HepG2 (cell line): ENCODE measurements around the gene CCDC6. TPM values are rescaled to one million over a fixed set of nuclear protein-coding genes. Genes with fewer than 3 reads are reported as not detected.

Experiments
- ATAC-seq: fragments of 200-7000 bp; cut with Tn5 transposase; 3 replicates; pipeline ENCODE4 v1.9.1; 2020; ENCODE audit warnings: mild to moderate bottlenecking, moderate library complexity
- BruUV-seq: library from RNA; stranded (reverse); fragments of 400-500 nt; replicated peaks from 2 replicates; lab custom pipeline; 2021; lab: Mats Ljungman, UMichigan
- CTCF ChIA-PET: fragments of 300-600 bp; formaldehyde crosslinking; extraction: SDS; loops from one replicate; lab custom pipeline; 2021; ENCODE audit warnings: low total read pairs, inconsistent platforms, low intra/inter-chr PET ratio; lab: Yijun Ruan, JAX
- POLR2A ChIA-PET: fragments of 350-600 bp; sonication (Branson Sonifier 250); formaldehyde crosslinking; loops from one replicate; lab custom pipeline; 2020; ENCODE audit warnings: antibody characterized with exemption, inconsistent platforms; lab: Yijun Ruan, JAX
- DNase-seq: peaks from one replicate; pipeline ENCODE4 v3.0.0-alpha.2; 2015; ENCODE audit warnings: low spot score
- FAIRE-seq: peaks from 3 replicates; lab custom pipeline; 2011; peaks lifted over from hg19 to GRCh38; lab: Jason Lieb, UNC
- H2AFZ ChIP-seq: one replicate; pipeline ENCODE4 v1.6.1; 2011; ENCODE audit warnings: low read length, inconsistent platforms
- H3K27ac ChIP-seq: fragments of 300-600 bp; 3 replicates; pipeline ENCODE4 v1.8.0; 2011; ENCODE audit warnings: mixed run types, mild to moderate bottlenecking, mixed read lengths, low read length, inconsistent platforms; ENCODE audit not compliant: insufficient read depth; ENCODE audit errors: extremely low read length
- H3K27me3 ChIP-seq, 2 experiments: fragments of 200-600 bp in 1 of 2; 2 replicates in 1 of 2; 3 replicates in 1 of 2; pipeline versions ENCODE4 v1.6.0 to v1.8.0; 2011; ENCODE audit warnings: low read length in 2 of 2, mild to moderate bottlenecking in 2 of 2, moderate library complexity in 2 of 2, inconsistent platforms in 1 of 2; ENCODE audit not compliant: insufficient read depth in 2 of 2, control insufficient read depth in 1 of 2
- H3K36me3 ChIP-seq, 2 experiments: fragments of 200-600 bp in 1 of 2; replicated peaks in 1 of 2; 2 replicates in 1 of 2; 3 replicates in 1 of 2; pipeline versions ENCODE4 v1.5.1 to v1.8.0; 2011; ENCODE audit warnings: low read length in 2 of 2, inconsistent platforms in 1 of 2; ENCODE audit not compliant: insufficient read depth in 2 of 2, control insufficient read depth in 1 of 2
- H3K4me1 ChIP-seq: 2 replicates; pipeline ENCODE4 v1.5.1; 2012; ENCODE audit warnings: low read length, inconsistent platforms; ENCODE audit not compliant: insufficient read depth
- H3K4me2 ChIP-seq: 2 replicates; pipeline ENCODE4 v1.6.0; 2011; ENCODE audit warnings: low read depth, low read length, inconsistent platforms
- H3K4me3 ChIP-seq, 3 experiments: fragments of 200-600 bp in 1 of 3; sonication (generic), shearing (Covaris generic) in 1 of 3; replicated peaks in 1 of 3; 2 replicates each; pipeline ENCODE4 v1.5.1; 2011 to 2016; ENCODE audit warnings: low read length in 3 of 3, inconsistent platforms in 2 of 3, low read depth in 2 of 3, mild to moderate bottlenecking in 2 of 3, control low read depth in 1 of 3, mixed read lengths in 1 of 3; ENCODE audit not compliant: insufficient read depth in 1 of 3
- H3K79me2 ChIP-seq: one replicate; pipeline ENCODE4 v1.6.1; 2011; ENCODE audit warnings: low read length, inconsistent platforms; ENCODE audit not compliant: insufficient read depth
- H3K9ac ChIP-seq: 2 replicates; pipeline ENCODE4 v1.6.0; 2011; ENCODE audit warnings: mild to moderate bottlenecking, low read depth, low read length, inconsistent platforms; ENCODE audit not compliant: insufficient read depth
- H3K9me3 ChIP-seq: 2 replicates; pipeline ENCODE4 v1.5.1; 2012; ENCODE audit warnings: mild to moderate bottlenecking, low read length
- H4K20me1 ChIP-seq: 2 replicates; pipeline ENCODE4 v1.6.0; 2011; ENCODE audit warnings: inconsistent platforms, mild to moderate bottlenecking, low read length, moderate library complexity; ENCODE audit not compliant: insufficient read depth
- GATAD1 ChIP-seq: IDR thresholded peaks from 2 replicates; pipeline ENCODE4 v1.6.1; 2016; ENCODE audit warnings: missing genetic modification reagents, missing compliant biosample characterization
- HNRNPH1 ChIP-seq: fragments of 200-400 bp; formaldehyde crosslinking; optimal IDR thresholded peaks from 2 replicates; pipeline ENCODE3; 2017; ENCODE audit warnings: mild to moderate bottlenecking, low read depth, low read length
- MBNL3 ChIP-seq: fragments of 250-450 bp; sonication (Bioruptor Pico); conservative IDR thresholded peaks from 2 replicates; pipeline ENCODE4 v1.8.0; 2022; ENCODE audit warnings: mild to moderate bottlenecking, inconsistent platforms
- NFE2L2 ChIP-seq: fragments of 150-350 bp; IDR thresholded peaks from 2 replicates; pipeline ENCODE4 v1.6.1; 2014; ENCODE audit warnings: low read length
- NFKB2 ChIP-seq: sonication (generic); formaldehyde crosslinking; IDR thresholded peaks from 2 replicates; pipeline ENCODE4 v1.4.0; 2020; ENCODE audit warnings: missing genetic modification reagents, borderline replicate concordance
- NFYC ChIP-seq: IDR thresholded peaks from 2 replicates; pipeline ENCODE4 v1.6.1; 2016; ENCODE audit warnings: missing genetic modification reagents, missing compliant biosample characterization
- NR2C2 ChIP-seq: sonication (generic); formaldehyde crosslinking; IDR thresholded peaks from 2 replicates; pipeline ENCODE4 v1.4.0; 2020; ENCODE audit warnings: missing genetic modification reagents, mild to moderate bottlenecking, moderate library complexity, borderline replicate concordance
- SKI ChIP-seq: fragments of 450-650 bp; IDR thresholded peaks from one replicate; pipeline ENCODE4 v1.6.1; 2018; ENCODE audit warnings: mild to moderate bottlenecking; ENCODE audit not compliant: partially characterized antibody
- TRIM24 ChIP-seq: sonication (generic); formaldehyde crosslinking; IDR thresholded peaks from 2 replicates; pipeline ENCODE4 v1.8.0; 2022; ENCODE audit warnings: mild to moderate bottlenecking, missing genetic modification reagents
- ZNF234 ChIP-seq: sonication (generic); formaldehyde crosslinking; conservative IDR thresholded peaks from 2 replicates; pipeline ENCODE4 v1.5.1; 2020; ENCODE audit warnings: mild to moderate bottlenecking, missing genetic modification reagents
- ZNF614 ChIP-seq: IDR thresholded peaks from 2 replicates; pipeline ENCODE4 v1.6.1; 2018; ENCODE audit warnings: missing biosample characterization, missing genetic modification reagents, inconsistent platforms, borderline replicate concordance
- ZNF652 ChIP-seq: IDR thresholded peaks from 2 replicates; pipeline ENCODE4 v1.6.1; 2016; ENCODE audit warnings: low read depth, borderline replicate concordance
- WGBS: methylation state at CpG from one replicate; pipeline ENCODE4 v1.1.6; 2017; ENCODE audit warnings: low lambda C conversion rate; 5-methylcytosine and 5-hydroxymethylcytosine counted together
- in situ Hi-C: cut with HindIII; loops from 2 replicates; pipeline ENCODE4 v1.10.0; 2017; ENCODE audit warnings: low pct_unique_long_range_greater_than_20kb; ENCODE audit not compliant: extremely low pct_ligation_motif_present
- intact Hi-C: fragments of 100-400 bp; cut with micrococcal nuclease; formaldehyde crosslinking; loops from one replicate; pipeline ENCODE4 v1.10.0; 2022; ENCODE audit not compliant: unreplicated experiment
- polyA plus RNA-seq, 8 experiments: library from polyadenylated mRNA; depleted of rRNA in 3 of 8; stranded (reverse) in 7 of 8; unstranded in 1 of 8; fragments of >200 nt; fragmentation: Illumina TruSeq in 4 of 8; extraction: Trizol in 4 of 8; gene quantifications; 2 replicates each; pipeline versions ENCODE4 v1.2.1 to v1.2.3, GENCODE V29; 2011 to 2016; ENCODE audit warnings: low read depth in 4 of 8, missing spikeins in 1 of 8, mixed read lengths in 1 of 8; ENCODE audit not compliant: insufficient read depth in 1 of 8
- total RNA-seq, 5 experiments: library from RNA; depleted of rRNA; stranded (reverse); fragments of >200 nt; fragmentation: Illumina TruSeq; extraction: Trizol; gene quantifications; 2 replicates each; pipeline ENCODE4 v1.2.3, GENCODE V29; 2016; ENCODE audit warnings: low read depth in 1 of 5
- TF ChIP-seq, protein P1 (sequence below): sonication (generic); formaldehyde crosslinking; IDR thresholded peaks from 2 replicates; pipeline ENCODE4 v1.8.1; 2022; ENCODE audit warnings: mild to moderate bottlenecking, missing genetic modification reagents
- TF ChIP-seq, protein P2 (sequence below): sonication (generic); formaldehyde crosslinking; IDR thresholded peaks from 2 replicates; pipeline ENCODE4 v1.4.0; 2020; ENCODE audit warnings: missing genetic modification reagents, borderline replicate concordance

CCDC6 gene
- total and polyA plus RNA-seq, 2 of the 13 experiments (the other 11 are each of a cell fraction or from before 2014, with no cell fraction given), result 17.9 to 18.3 TPM

DNA sequence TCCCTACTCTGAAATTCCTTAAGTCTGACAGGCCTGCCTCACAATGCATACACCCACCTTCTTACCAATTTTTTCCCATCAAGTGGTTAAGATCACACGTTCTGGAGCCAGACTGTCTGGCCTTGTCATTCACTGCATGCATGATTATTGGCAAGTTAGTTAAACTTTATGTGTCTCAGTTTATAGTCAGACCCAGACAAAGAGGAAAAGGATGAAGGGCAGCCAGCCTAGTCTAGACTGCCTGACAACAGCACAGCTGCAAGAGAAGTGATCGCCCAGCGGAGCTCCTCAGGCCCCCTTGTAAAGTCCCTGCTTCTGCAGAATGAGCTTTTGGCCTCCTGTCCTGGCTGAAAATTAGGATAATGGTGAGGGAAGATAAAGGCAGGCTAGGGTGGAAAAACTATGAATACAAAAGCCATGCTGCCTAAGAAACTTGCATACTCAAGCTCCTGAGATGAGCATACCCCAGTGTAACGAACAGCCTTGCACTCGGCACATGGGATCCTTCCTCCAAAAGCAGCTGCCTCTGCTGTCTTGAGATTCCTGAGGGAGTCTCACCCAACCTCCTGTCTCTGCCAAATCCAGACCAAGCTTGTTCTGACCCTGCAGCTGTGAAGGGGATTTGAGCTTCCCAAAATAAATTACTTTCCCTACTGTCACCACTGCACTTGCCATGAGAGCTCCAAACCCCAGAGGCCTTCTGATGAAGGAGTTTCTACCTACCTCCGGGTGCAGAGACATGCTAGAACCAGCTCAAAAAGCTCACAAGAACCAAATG lies 126.4 kb downstream of the CCDC6 start (continued):
- no peak for TF ChIP-seq SKI
- TF ChIP-seq, protein P1, sequence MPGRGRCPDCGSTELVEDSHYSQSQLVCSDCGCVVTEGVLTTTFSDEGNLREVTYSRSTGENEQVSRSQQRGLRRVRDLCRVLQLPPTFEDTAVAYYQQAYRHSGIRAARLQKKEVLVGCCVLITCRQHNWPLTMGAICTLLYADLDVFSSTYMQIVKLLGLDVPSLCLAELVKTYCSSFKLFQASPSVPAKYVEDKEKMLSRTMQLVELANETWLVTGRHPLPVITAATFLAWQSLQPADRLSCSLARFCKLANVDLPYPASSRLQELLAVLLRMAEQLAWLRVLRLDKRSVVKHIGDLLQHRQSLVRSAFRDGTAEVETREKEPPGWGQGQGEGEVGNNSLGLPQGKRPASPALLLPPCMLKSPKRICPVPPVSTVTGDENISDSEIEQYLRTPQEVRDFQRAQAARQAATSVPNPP (CRISPR knock-in tag), result no peak

DNA sequence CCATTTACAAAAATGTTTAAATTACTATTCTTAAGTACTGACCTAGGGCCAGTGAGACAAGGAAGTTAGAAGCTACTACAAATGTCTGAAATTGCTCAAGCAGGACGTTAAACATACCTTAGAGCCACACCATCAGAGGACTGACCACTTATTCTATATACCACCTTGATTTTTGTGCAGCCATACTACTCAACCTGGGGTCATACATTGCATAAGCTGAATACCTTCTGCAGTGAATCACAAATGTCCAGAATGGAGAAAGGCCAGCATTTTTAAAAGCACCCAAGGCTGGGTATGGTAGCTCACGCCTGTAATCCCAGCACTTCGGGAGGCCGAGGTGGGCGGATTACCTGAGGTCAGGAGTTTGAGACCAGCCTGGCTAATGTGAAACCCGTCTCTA lies 131.9 kb downstream of the CCDC6 start:
- 0% methylated on average over 1 of the region's 6 CpGs for WGBS
- no peaks in the 10 kb centered on the region for H4K20me1 ChIP-seq
- TF ChIP-seq, protein P2, sequence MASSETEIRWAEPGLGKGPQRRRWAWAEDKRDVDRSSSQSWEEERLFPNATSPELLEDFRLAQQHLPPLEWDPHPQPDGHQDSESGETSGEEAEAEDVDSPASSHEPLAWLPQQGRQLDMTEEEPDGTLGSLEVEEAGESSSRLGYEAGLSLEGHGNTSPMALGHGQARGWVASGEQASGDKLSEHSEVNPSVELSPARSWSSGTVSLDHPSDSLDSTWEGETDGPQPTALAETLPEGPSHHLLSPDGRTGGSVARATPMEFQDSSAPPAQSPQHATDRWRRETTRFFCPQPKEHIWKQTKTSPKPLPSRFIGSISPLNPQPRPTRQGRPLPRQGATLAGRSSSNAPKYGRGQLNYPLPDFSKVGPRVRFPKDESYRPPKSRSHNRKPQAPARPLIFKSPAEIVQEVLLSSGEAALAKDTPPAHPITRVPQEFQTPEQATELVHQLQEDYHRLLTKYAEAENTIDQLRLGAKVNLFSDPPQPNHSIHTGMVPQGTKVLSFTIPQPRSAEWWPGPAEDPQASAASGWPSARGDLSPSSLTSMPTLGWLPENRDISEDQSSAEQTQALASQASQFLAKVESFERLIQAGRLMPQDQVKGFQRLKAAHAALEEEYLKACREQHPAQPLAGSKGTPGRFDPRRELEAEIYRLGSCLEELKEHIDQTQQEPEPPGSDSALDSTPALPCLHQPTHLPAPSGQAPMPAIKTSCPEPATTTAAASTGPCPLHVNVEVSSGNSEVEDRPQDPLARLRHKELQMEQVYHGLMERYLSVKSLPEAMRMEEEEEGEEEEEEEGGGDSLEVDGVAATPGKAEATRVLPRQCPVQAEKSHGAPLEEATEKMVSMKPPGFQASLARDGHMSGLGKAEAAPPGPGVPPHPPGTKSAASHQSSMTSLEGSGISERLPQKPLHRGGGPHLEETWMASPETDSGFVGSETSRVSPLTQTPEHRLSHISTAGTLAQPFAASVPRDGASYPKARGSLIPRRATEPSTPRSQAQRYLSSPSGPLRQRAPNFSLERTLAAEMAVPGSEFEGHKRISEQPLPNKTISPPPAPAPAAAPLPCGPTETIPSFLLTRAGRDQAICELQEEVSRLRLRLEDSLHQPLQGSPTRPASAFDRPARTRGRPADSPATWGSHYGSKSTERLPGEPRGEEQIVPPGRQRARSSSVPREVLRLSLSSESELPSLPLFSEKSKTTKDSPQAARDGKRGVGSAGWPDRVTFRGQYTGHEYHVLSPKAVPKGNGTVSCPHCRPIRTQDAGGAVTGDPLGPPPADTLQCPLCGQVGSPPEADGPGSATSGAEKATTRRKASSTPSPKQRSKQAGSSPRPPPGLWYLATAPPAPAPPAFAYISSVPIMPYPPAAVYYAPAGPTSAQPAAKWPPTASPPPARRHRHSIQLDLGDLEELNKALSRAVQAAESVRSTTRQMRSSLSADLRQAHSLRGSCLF (CRISPR knock-in tag), result no peak
- no peak for TF ChIP-seq TRIM24
- TF ChIP-seq ZNF652 (CRISPR knock-in tag), result no peak
- no peak for TF ChIP-seq NFE2L2
- TF ChIP-seq NFKB2, result no peak
- no peak for TF ChIP-seq NR2C2
- no peak for TF ChIP-seq MBNL3 (CRISPR knock-in tag)
- TF ChIP-seq ZNF614 (CRISPR knock-in tag), result no peak
- no peak for TF ChIP-seq NFYC (CRISPR knock-in tag)
- no peak for TF ChIP-seq ZNF234 (CRISPR knock-in tag)
- TF ChIP-seq GATAD1, result no peak
- no peak for TF ChIP-seq HNRNPH1
- TF ChIP-seq, all 625 proteins: peak for 0
- intact Hi-C loops, result no loop called here
- no peaks in the 10 kb centered on the region for H3K36me3 ChIP-seq
- H3K4me3 ChIP-seq, result no peak overlapping the region
- H3K27ac ChIP-seq, result no peak overlapping the region
- in situ Hi-C loops, result no loop called here
- no peaks in the 10 kb centered on the region; the same call in 1 of the 2 replicates for H3K9me3 ChIP-seq
- H3K27me3 ChIP-seq, result no peaks in the 10 kb centered on the region; a peak in 1 of 5 replicates
- no peak for ATAC-seq
- FAIRE-seq, result no peak
- no peak for DNase-seq
- H3K79me2 ChIP-seq, result no peaks in the 10 kb centered on the region
- H3K4me2 ChIP-seq, result no peak overlapping the region
- ChIA-PET POLR2A (no interaction called here), CTCF (no interaction called here)
- no TSS peak for BruUV-seq
- H3K9ac ChIP-seq, result no peak overlapping the region
- no peak overlapping the region for H2AFZ ChIP-seq
- no peaks in the 10 kb centered on the region for H3K4me1 ChIP-seq
